Suprapubic skin (tissue), 3 donors: ENCODE measurements around the gene TRNAU1AP.
"Not testable (repeated sequence)": the region's sequence is repeated elsewhere in the genome, so short reads cannot be mapped to it uniquely, and the experiment has no call there.

Experiments
- POLR2A ChIP-seq, 2 donors: fragments of 450-650 bp; IDR thresholded peaks; one replicate each; pipeline ENCODE4 v1.6.1; 2017; ENCODE audit warnings: antibody characterized with exemption in 2 of 2, mild to moderate bottlenecking in 2 of 2, moderate library complexity in 2 of 2
- TF ChIP-seq, protein P1 (sequence below), 2 donors: fragments of 200-600 bp in 1 of 2; fragments of 450-650 bp in 1 of 2; sonication (generic) in 1 of 2; IDR thresholded peaks; one replicate each; pipeline ENCODE4 v1.5.1; 2016 to 2019; ENCODE audit warnings: antibody characterized with exemption in 2 of 2, mild to moderate bottlenecking in 1 of 2, moderate library complexity in 1 of 2

DNA sequence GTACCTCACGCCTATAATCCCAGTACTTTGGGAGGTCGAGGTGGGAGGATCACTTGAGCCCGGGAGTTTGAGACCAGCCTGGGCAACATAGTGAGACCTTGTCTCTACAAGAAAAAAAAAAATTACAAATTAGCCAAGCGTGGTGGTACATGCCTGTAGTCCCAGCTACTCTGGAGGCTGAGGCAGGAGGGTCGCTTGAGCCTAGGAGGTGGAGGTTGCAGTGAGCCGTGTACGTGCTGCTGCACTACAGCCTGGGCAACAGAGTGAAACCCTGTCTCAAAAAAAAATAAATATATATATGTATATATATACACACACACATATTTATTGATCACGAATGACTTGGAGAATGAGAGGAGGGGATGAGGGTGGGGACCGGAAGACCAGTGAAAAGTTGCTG, 30.3 kb upstream of the TRNAU1AP start:
- TF ChIP-seq, protein P1, sequence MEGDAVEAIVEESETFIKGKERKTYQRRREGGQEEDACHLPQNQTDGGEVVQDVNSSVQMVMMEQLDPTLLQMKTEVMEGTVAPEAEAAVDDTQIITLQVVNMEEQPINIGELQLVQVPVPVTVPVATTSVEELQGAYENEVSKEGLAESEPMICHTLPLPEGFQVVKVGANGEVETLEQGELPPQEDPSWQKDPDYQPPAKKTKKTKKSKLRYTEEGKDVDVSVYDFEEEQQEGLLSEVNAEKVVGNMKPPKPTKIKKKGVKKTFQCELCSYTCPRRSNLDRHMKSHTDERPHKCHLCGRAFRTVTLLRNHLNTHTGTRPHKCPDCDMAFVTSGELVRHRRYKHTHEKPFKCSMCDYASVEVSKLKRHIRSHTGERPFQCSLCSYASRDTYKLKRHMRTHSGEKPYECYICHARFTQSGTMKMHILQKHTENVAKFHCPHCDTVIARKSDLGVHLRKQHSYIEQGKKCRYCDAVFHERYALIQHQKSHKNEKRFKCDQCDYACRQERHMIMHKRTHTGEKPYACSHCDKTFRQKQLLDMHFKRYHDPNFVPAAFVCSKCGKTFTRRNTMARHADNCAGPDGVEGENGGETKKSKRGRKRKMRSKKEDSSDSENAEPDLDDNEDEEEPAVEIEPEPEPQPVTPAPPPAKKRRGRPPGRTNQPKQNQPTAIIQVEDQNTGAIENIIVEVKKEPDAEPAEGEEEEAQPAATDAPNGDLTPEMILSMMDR (IDR thresholded peaks at IDR 0.05), result not testable (repeated sequence)
- not testable (repeated sequence) for TF ChIP-seq POLR2A (IDR thresholded peaks at IDR 0.05)
